CD4-positive, alpha-beta memory T cell (primary cell): Measurements from ENCODE around the gene CELF4. TPM values are rescaled to one million over a fixed set of nuclear protein-coding genes. Genes with fewer than 3 reads are reported as not detected.

Source experiments
- CTCF ChIA-PET: fragments of 350-600 bp; sonication (Branson Sonifier 250); formaldehyde crosslinking; loops from one replicate; lab custom pipeline; 2021; ENCODE audit warnings: inconsistent platforms; ENCODE audit not compliant: partially characterized antibody; lab: Charles Lee
- POLR2A ChIA-PET: fragments of 350-600 bp; sonication (Branson Sonifier 250); formaldehyde crosslinking; loops from one replicate; lab custom pipeline; 2021; ENCODE audit not compliant: partially characterized antibody; lab: Charles Lee
- DNase-seq, 5 donors: peaks; one replicate each; pipeline versions ENCODE4 v3.0.0 to v3.0.0-alpha.2; 2020 to 2022; ENCODE audit warnings: mixed read lengths in 1 of 5
- H3K27ac ChIP-seq: one replicate; pipeline ENCODE4 v1.7.0; 2013; ENCODE audit warnings: low read depth, low read length
- H3K27me3 ChIP-seq: 2 replicates; pipeline ENCODE4 v1.7.0; 2013; ENCODE audit warnings: mild to moderate bottlenecking, low read length, moderate library complexity; ENCODE audit not compliant: insufficient read depth
- H3K36me3 ChIP-seq: 2 replicates; pipeline ENCODE4 v1.7.0; 2013; ENCODE audit warnings: mild to moderate bottlenecking, low read length, moderate library complexity; ENCODE audit not compliant: insufficient read depth
- H3K4me1 ChIP-seq: 2 replicates; pipeline ENCODE4 v1.7.0; 2013; ENCODE audit warnings: mild to moderate bottlenecking, low read length, moderate library complexity; ENCODE audit not compliant: insufficient read depth
- H3K4me3 ChIP-seq, 2 donors: one replicate each; pipeline ENCODE4 v1.7.0; 2013; ENCODE audit warnings: low read length in 2 of 2, mild to moderate bottlenecking in 1 of 2
- H3K9me3 ChIP-seq, 2 donors: one replicate each; pipeline ENCODE4 v1.7.0; 2013; ENCODE audit warnings: low read length in 2 of 2, control low read depth in 1 of 2; ENCODE audit not compliant: control insufficient read depth in 1 of 2
- H3K27ac Mint-ChIP-seq, 7 donors: one replicate each; pipeline ENCODE4 v1.8.0; 2020 to 2021; ENCODE audit warnings: mixed read lengths in 7 of 7, mild to moderate bottlenecking in 6 of 7, inconsistent platforms in 3 of 7, moderate library complexity in 3 of 7
- H3K27me3 Mint-ChIP-seq, 2 donors: one replicate each; pipeline ENCODE4 v1.8.0; 2020 to 2021; ENCODE audit warnings: mixed read lengths in 2 of 2
- H3K36me3 Mint-ChIP-seq, 2 donors: one replicate each; pipeline ENCODE4 v1.8.0; 2020 to 2021; ENCODE audit warnings: mixed read lengths in 2 of 2, inconsistent platforms in 1 of 2, mild to moderate bottlenecking in 1 of 2
- H3K4me1 Mint-ChIP-seq, 4 donors: one replicate each; pipeline ENCODE4 v1.8.0; 2020 to 2021; ENCODE audit warnings: mixed read lengths in 4 of 4, mild to moderate bottlenecking in 1 of 4
- H3K4me3 Mint-ChIP-seq, 8 donors: one replicate each; pipeline ENCODE4 v1.8.0; 2020 to 2021; ENCODE audit warnings: mixed read lengths in 8 of 8, mild to moderate bottlenecking in 7 of 8, moderate library complexity in 6 of 8, inconsistent platforms in 3 of 8
- H3K9me3 Mint-ChIP-seq, 8 donors: one replicate each; pipeline ENCODE4 v1.8.0; 2020 to 2021; ENCODE audit warnings: mixed read lengths in 8 of 8, mild to moderate bottlenecking in 5 of 8, inconsistent platforms in 3 of 8, moderate library complexity in 1 of 8
- intact Hi-C: fragments of 100-400 bp; cut with micrococcal nuclease; formaldehyde crosslinking; loops from one replicate; pipeline ENCODE4 v1.15.1; 2023
- polyA plus RNA-seq, 2 donors: library from polyadenylated mRNA; unstranded; fragments of 300-500 nt; fragmentation: Illumina TruSeq; gene quantifications; one replicate each; pipeline ENCODE4 v1.2.3, GENCODE V29; 2021
- total RNA-seq, 2 experiments: library from RNA; stranded (reverse); gene quantifications; one replicate each; pipeline ENCODE4 v1.2.3, GENCODE V29; 2021

The CELF4 gene
- total and polyA plus RNA-seq, 4 experiments from 2014 or later, result 0.23 TPM; not detected in 3

- Histone ChIP-seq H3K27me3 (no peaks in the 10 kb centered on the region), H3K27ac (no peak overlapping the region), H3K4me1 (no peaks in the 10 kb centered on the region), H3K9me3 (no peaks in the 10 kb centered on the region), H3K36me3 (no peaks in the 10 kb centered on the region), H3K4me3 (no peak overlapping the region)
- no peak overlapping the region for H3K4me3 Mint-ChIP-seq
- H3K36me3 Mint-ChIP-seq, result no peaks in the 10 kb centered on the region
- intact Hi-C loops, result no loop called here
- H3K27ac Mint-ChIP-seq, result no peak overlapping the region
- no peaks in the 10 kb centered on the region for H3K4me1 Mint-ChIP-seq
- DNase-seq, result peak in 1 of 5 donors; percentile 7
- CTCF ChIA-PET, result no interaction called here
- H3K9me3 Mint-ChIP-seq, result no peaks in the 10 kb centered on the region
- POLR2A ChIA-PET, result no interaction called here
- peaks cover 0 to 2% of the 10 kb centered on the region in 2 donors for H3K27me3 Mint-ChIP-seq
Observed at GRCh38 chr18:37334631-37335408, 230.8 kb downstream of the CELF4 start.

- peak in 1 of 5 donors; percentile 9 for DNase-seq
- Histone ChIP-seq H3K4me1 (no peaks in the 10 kb centered on the region), H3K4me3 (no peak overlapping the region), H3K27me3 (no peaks in the 10 kb centered on the region), H3K36me3 (no peaks in the 10 kb centered on the region), H3K27ac (no peak overlapping the region), H3K9me3 (no peaks in the 10 kb centered on the region)
- Mint-ChIP-seq H3K27me3 (peaks cover 0 to 2% of the 10 kb centered on the region in 2 donors), H3K4me3 (no peak overlapping the region), H3K27ac (no peak overlapping the region), H3K4me1 (no peaks in the 10 kb centered on the region), H3K9me3 (no peaks in the 10 kb centered on the region), H3K36me3 (no peaks in the 10 kb centered on the region)
- intact Hi-C loops, result no loop called here
- CTCF ChIA-PET, result no interaction called here
- POLR2A ChIA-PET, result no interaction called here
Observed at GRCh38 chr18:37332628-37333420, 232.8 kb downstream of the CELF4 start.

- Mint-ChIP-seq H3K9me3 (no peaks in the 10 kb centered on the region), H3K27me3 (peaks cover 0 to 2% of the 10 kb centered on the region in 2 donors), H3K4me3 (no peak overlapping the region), H3K27ac (no peak overlapping the region), H3K4me1 (no peaks in the 10 kb centered on the region), H3K36me3 (no peaks in the 10 kb centered on the region)
- Histone ChIP-seq H3K36me3 (no peaks in the 10 kb centered on the region), H3K27me3 (no peaks in the 10 kb centered on the region), H3K4me1 (no peaks in the 10 kb centered on the region), H3K9me3 (no peaks in the 10 kb centered on the region), H3K27ac (no peak overlapping the region), H3K4me3 (no peak overlapping the region)
- intact Hi-C loops, result no loop called here
- CTCF ChIA-PET, result no interaction called here
- POLR2A ChIA-PET, result no interaction called here
- no peak for DNase-seq
Observed at GRCh38 chr18:37332219-37332618, 233.4 kb downstream of the CELF4 start.

DNA sequence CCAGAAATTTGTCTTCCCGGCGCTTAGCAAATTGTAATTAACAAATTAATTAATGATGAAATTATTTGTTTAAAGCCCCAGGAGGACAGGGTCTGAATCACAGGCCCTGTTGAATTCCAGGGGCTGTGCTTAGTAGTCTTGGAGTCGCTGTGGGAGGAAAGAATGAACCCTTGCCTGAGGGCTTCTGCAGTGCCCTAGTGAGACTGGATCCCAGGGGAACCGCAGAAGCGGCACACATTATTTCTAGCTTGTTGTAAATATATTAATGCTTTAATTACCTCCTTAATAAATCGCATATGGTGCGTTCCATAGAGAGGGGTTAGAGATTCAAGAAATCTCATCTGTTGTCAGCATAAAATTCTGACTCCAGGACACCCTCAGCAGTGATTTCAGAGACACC, 235.4 kb downstream of the CELF4 start:
- intact Hi-C loops, result no loop called here
- H3K36me3 ChIP-seq, result no peaks in the 10 kb centered on the region
- H3K4me1 ChIP-seq, result no peaks in the 10 kb centered on the region
- Mint-ChIP-seq H3K9me3 (no peaks in the 10 kb centered on the region), H3K27ac (no peak overlapping the region), H3K4me3 (no peak overlapping the region), H3K27me3 (peaks cover 0 to 2% of the 10 kb centered on the region in 2 donors), H3K4me1 (no peaks in the 10 kb centered on the region), H3K36me3 (no peaks in the 10 kb centered on the region)
- POLR2A ChIA-PET, result no interaction called here
- H3K27me3 ChIP-seq, result no peaks in the 10 kb centered on the region
- H3K27ac ChIP-seq, result no peak overlapping the region
- CTCF ChIA-PET, result no interaction called here
- H3K9me3 ChIP-seq, result no peaks in the 10 kb centered on the region
- no peak overlapping the region for H3K4me3 ChIP-seq
- peak in 1 of 5 donors; percentile 8 for DNase-seq

DNA sequence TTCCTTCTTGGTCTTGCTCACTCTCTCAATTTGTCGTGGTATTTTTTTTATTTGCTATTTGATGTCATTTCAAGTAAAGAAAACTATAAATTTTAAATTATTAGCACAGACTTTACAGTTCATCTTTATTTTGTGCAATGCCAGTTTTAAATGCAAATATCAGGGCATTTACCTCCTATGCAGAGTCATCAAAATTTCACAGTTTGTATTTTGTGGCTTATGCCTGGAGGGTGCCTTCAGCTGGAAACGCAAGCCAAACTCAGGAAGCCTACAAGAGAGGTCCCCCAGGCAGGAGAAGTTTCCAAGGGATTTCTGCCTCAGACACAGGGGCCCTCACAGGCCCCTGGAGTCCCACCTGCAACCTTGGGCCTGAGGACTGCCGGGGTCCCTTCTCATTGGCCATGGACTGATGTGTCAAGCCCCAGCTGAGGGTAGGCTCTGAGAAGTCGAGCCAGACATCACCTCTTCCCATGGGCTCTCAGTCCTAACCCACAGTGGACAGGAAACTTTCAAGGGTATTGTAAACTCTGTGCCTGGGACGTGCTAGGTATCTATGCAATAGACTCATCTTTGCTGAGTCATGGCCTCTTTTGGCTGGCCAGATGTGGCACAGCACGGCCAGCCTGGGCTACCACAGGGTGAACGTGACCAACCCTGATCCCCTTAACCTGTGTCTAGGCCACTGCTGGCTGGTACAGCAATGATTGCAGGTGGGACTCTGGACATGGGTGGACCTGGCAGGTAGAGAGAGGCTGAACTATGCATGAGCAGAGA, 236.5 kb downstream of the CELF4 start:
- Mint-ChIP-seq H3K27ac (no peak overlapping the region), H3K27me3 (peaks cover 0 to 2% of the 10 kb centered on the region in 2 donors), H3K9me3 (no peaks in the 10 kb centered on the region), H3K4me3 (no peak overlapping the region), H3K4me1 (no peaks in the 10 kb centered on the region), H3K36me3 (no peaks in the 10 kb centered on the region)
- POLR2A ChIA-PET, result no interaction called here
- peak in 1 of 5 donors; percentile 4 for DNase-seq
- CTCF ChIA-PET, result no interaction called here
- Histone ChIP-seq H3K4me3 (no peak overlapping the region), H3K27me3 (no peaks in the 10 kb centered on the region), H3K9me3 (no peaks in the 10 kb centered on the region), H3K36me3 (no peaks in the 10 kb centered on the region), H3K27ac (no peak overlapping the region), H3K4me1 (no peaks in the 10 kb centered on the region)
- intact Hi-C loops, result no loop called here

DNA sequence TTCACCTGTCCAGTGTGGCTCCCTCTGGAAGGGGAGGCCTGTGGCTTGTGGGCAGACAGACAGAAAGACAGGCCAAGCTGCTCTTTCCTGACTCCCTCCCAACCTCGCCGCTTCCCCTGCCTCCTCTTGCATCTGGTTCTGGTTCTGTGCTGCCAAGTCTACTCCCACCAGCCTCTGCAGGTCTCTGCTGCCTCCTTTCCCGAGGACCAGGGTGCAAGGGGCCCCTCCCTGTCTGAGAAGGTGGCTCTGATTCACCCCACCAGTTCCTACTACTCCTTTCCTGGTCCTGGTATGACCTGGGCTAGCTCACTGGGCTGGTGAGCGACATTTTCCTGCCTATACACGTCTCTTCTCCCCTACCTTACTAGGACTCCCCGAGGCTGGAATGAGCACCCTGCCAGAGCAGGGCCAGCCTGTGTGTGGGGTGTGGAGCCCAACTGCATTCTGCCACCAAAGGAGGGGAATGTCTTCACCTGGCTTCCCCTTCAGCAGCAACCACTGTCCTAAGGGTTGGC, 238.5 kb downstream of the CELF4 start:
- H3K36me3 ChIP-seq, result no peaks in the 10 kb centered on the region
- H3K4me1 Mint-ChIP-seq, result no peaks in the 10 kb centered on the region
- DNase-seq, result peak in 1 of 5 donors; percentile 16
- no peaks in the 10 kb centered on the region for H3K36me3 Mint-ChIP-seq
- H3K9me3 ChIP-seq, result no peaks in the 10 kb centered on the region
- no peaks in the 10 kb centered on the region for H3K9me3 Mint-ChIP-seq
- H3K4me3 Mint-ChIP-seq, result no peak overlapping the region
- peak overlapping the region in 1 of 7 donors; percentile 32 for H3K27ac Mint-ChIP-seq
- H3K27me3 Mint-ChIP-seq, result peaks cover 0 to 2% of the 10 kb centered on the region in 2 donors
- H3K27me3 ChIP-seq, result no peaks in the 10 kb centered on the region
- H3K4me1 ChIP-seq, result no peaks in the 10 kb centered on the region
- POLR2A ChIA-PET, result no interaction called here
- CTCF ChIA-PET, result no interaction called here
- no peak overlapping the region for H3K4me3 ChIP-seq
- intact Hi-C loops, result no loop called here
- H3K27ac ChIP-seq, result no peak overlapping the region
